Measurements from ENCODE around the gene SEC23IP.

The SEC23IP gene

GRCh38 chr10:119942973-119943372 lies 50.4 kb downstream of the SEC23IP start:
- DNase-seq: no peak

GRCh38 chr10:119945805-119946204 lies 53.3 kb downstream of the SEC23IP start:
- no peak for DNase-seq

GRCh38 chr10:119947300-119947699 lies 54.8 kb downstream of the SEC23IP start:
- no peak for DNase-seq

- DNase-seq: no peak
Observed at GRCh38 chr10:119957451-119957850, 64.9 kb downstream of the SEC23IP start.

- DNase-seq: no peak
Observed at GRCh38 chr10:119962837-119963236, 70.3 kb downstream of the SEC23IP start.

GRCh38 chr10:119967066-119967465 lies 74.5 kb downstream of the SEC23IP start:
- no peak for DNase-seq

GRCh38 chr10:119969609-119970008 lies 77.1 kb downstream of the SEC23IP start:
- DNase-seq: no peak

- DNase-seq: no peak
Observed at GRCh38 chr10:119970107-119970506, 77.6 kb downstream of the SEC23IP start.

GRCh38 chr10:119970963-119971362 lies 78.4 kb downstream of the SEC23IP start:
- no peak for DNase-seq

- no peak for DNase-seq
Observed at GRCh38 chr10:119973281-119973680, 80.8 kb downstream of the SEC23IP start.

GRCh38 chr10:119976421-119976820 lies 83.9 kb downstream of the SEC23IP start:
- no peak for DNase-seq

- DNase-seq: no peak
Observed at GRCh38 chr10:119980956-119981750, 88.6 kb downstream of the SEC23IP start.

GRCh38 chr10:119981826-119982225 lies 89.3 kb downstream of the SEC23IP start:
- no peak for DNase-seq

- DNase-seq: no peak
Observed at GRCh38 chr10:119988333-119988732, 95.8 kb downstream of the SEC23IP start.

GRCh38 chr10:119989966-119990365 lies 97.4 kb downstream of the SEC23IP start:
- no peak for DNase-seq

- DNase-seq: no peak
Observed at GRCh38 chr10:119991066-119991465, 98.5 kb downstream of the SEC23IP start.

GRCh38 chr10:119991816-119992215 lies 99.3 kb downstream of the SEC23IP start:
- no peak for DNase-seq
